VCaP (cell line): ENCODE results near the gene KLHL29.

Source experiments
- H3K27ac ChIP-seq: fragments of 450-650 bp; 2 replicates; pipeline ENCODE4 v1.5.1; 2017
- CTCF ChIP-seq: fragments of 450-650 bp; conservative IDR thresholded peaks from 2 replicates; pipeline ENCODE4 v1.5.1; 2017; ENCODE audit warnings: mild to moderate bottlenecking, moderate library complexity

KLHL29 gene

GRCh38 chr2:23418056-23418455, 33.1 kb downstream of the KLHL29 start:
- no peak overlapping the region for H3K27ac ChIP-seq
- TF ChIP-seq CTCF = no peak

- no peak for TF ChIP-seq CTCF
- H3K27ac ChIP-seq = no peak overlapping the region
Observed at GRCh38 chr2:23418461-23418911, 33.5 kb downstream of the KLHL29 start.

GRCh38 chr2:23419171-23420090, 34.5 kb downstream of the KLHL29 start:
- TF ChIP-seq CTCF = no peak
- no peak overlapping the region for H3K27ac ChIP-seq

- no peak overlapping the region for H3K27ac ChIP-seq
- no peak for TF ChIP-seq CTCF
Observed at GRCh38 chr2:23420091-23420839, 35.3 kb downstream of the KLHL29 start.

GRCh38 chr2:23420840-23421476, 36.0 kb downstream of the KLHL29 start:
- no peak for TF ChIP-seq CTCF
- no peak overlapping the region for H3K27ac ChIP-seq

- no peak for TF ChIP-seq CTCF
- H3K27ac ChIP-seq = no peak overlapping the region
Observed at GRCh38 chr2:23422089-23423061, 37.4 kb downstream of the KLHL29 start.
